Erythroblast (primary cell): ENCODE measurements around the gene HSBP1.

Experiments used
- GATA1 ChIP-seq: IDR thresholded peaks from 2 replicates; pipeline ENCODE4 v1.6.1; 2011; ENCODE audit warnings: low read depth, mild to moderate bottlenecking, control low read depth, low read length, moderate library complexity
- POLR2A ChIP-seq: IDR thresholded peaks from 2 replicates; pipeline ENCODE4 v1.6.1; 2011; ENCODE audit warnings: mild to moderate bottlenecking, low read length

- TF ChIP-seq POLR2A (no peak), GATA1 (no peak)
Observed at GRCh38 chr16:83851473-83851872, 43.7 kb downstream of the HSBP1 start.
